OCI-LY1 (cell line): ENCODE data around the gene BTBD16.

Experiments used
- H2AFZ ChIP-seq: fragments of 200-600 bp; sonication (generic), shearing (Covaris generic); 2 replicates; pipeline ENCODE4 v1.6.0; 2014; ENCODE audit warnings: antibody characterized with exemption, mild to moderate bottlenecking, low read length
- H3F3A ChIP-seq: fragments of 200-600 bp; sonication (generic), shearing (Covaris generic); 2 replicates; pipeline ENCODE4 v1.6.0; 2014; ENCODE audit warnings: mild to moderate bottlenecking, antibody characterized with exemption, low read length, moderate library complexity; ENCODE audit not compliant: insufficient read depth
- H3K27ac ChIP-seq: fragments of 200-600 bp; sonication (generic); 2 replicates; pipeline ENCODE4 v1.5.1; 2014; ENCODE audit warnings: low read length, mixed run types, mild to moderate bottlenecking, low read depth; ENCODE audit not compliant: poor library complexity, severe bottlenecking
- H3K27me3 ChIP-seq: fragments of 200-600 bp; sonication (generic); 2 replicates; pipeline ENCODE4 v1.6.0; 2014; ENCODE audit warnings: antibody characterized with exemption, mild to moderate bottlenecking, low read length, moderate library complexity; ENCODE audit not compliant: insufficient read depth
- H3K36me3 ChIP-seq: fragments of 200-600 bp; sonication (generic); 2 replicates; pipeline ENCODE4 v1.6.1; 2014; ENCODE audit warnings: mild to moderate bottlenecking, antibody characterized with exemption, low read length, moderate library complexity, mixed read lengths; ENCODE audit not compliant: insufficient read depth
- H3K4me1 ChIP-seq: fragments of 200-600 bp; sonication (generic); 2 replicates; pipeline ENCODE4 v1.5.1; 2014; ENCODE audit warnings: mild to moderate bottlenecking, low read length, moderate library complexity; ENCODE audit not compliant: insufficient read depth, severe bottlenecking
- H3K4me2 ChIP-seq: fragments of 200-600 bp; sonication (generic), shearing (Covaris generic); 2 replicates; pipeline ENCODE4 v1.6.1; 2014; ENCODE audit warnings: low read length
- H3K4me3 ChIP-seq: fragments of 200-600 bp; sonication (generic); 2 replicates; pipeline ENCODE4 v1.5.1; 2014; ENCODE audit warnings: low read length, low read depth, mild to moderate bottlenecking, mixed read lengths; ENCODE audit not compliant: poor library complexity, severe bottlenecking
- H3K79me2 ChIP-seq: fragments of 200-600 bp; shearing (Covaris generic); 2 replicates; pipeline ENCODE4 v1.6.1; 2016; ENCODE audit warnings: mixed run types, low read length, mixed read lengths; ENCODE audit not compliant: insufficient read depth
- H3K9ac ChIP-seq: fragments of 200-600 bp; sonication (generic), shearing (Covaris generic); 2 replicates; pipeline ENCODE4 v1.6.1; 2014; ENCODE audit warnings: mild to moderate bottlenecking, low read length, mixed read lengths
- H3K9me2 ChIP-seq: fragments of 200-600 bp; sonication (generic), shearing (Covaris generic); 2 replicates; pipeline ENCODE4 v1.6.1; 2014; ENCODE audit warnings: low read depth, mild to moderate bottlenecking, low read length, mixed read lengths
- H3K9me3 ChIP-seq: fragments of 200-600 bp; shearing (Covaris generic); 2 replicates; pipeline ENCODE4 v1.6.1; 2014; ENCODE audit warnings: low read length, mixed read lengths
- H4K20me1 ChIP-seq: fragments of 200-600 bp; sonication (generic), shearing (Covaris generic); 2 replicates; pipeline ENCODE4 v1.6.0; 2016; ENCODE audit warnings: mild to moderate bottlenecking, low read length; ENCODE audit not compliant: insufficient read depth
- EZH2 ChIP-seq: fragments of 200-600 bp; sonication (generic), shearing (Covaris generic); IDR thresholded peaks from 2 replicates; pipeline ENCODE4 v1.8.0; 2017; ENCODE audit warnings: borderline replicate concordance, mixed run types, mild to moderate bottlenecking, antibody characterized with exemption, low read length, moderate library complexity, mixed read lengths
- TF ChIP-seq, protein P1 (sequence below): fragments of 200-600 bp; sonication (generic), shearing (Covaris generic); IDR thresholded peaks from 2 replicates; pipeline ENCODE4 v1.5.1; 2017; ENCODE audit warnings: mild to moderate bottlenecking, antibody characterized with exemption, low read length, moderate library complexity, mixed read lengths

BTBD16 gene

DNA sequence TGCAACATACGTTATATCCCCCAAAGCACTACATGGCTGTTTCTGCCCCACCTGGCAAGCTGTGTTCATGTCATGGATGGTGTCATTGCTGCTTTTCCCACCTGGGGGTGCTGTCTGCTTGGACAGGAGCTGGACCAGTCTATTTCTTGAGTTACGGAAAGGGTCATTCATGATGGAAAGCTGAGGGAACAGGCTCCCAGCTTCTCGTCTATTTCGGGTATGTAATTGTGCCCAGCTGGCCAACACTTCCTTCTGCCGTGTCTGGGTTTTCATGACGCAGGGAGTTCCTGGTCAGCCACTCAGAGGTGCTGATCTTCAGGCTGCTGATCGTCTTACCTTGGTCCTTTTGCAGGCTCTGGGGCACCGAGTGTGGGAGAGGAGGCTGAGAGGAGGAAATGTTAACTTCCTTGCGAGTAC is 8.6 kb downstream of the BTBD16 start:
- H4K20me1 ChIP-seq, result no peaks in the 10 kb centered on the region
- no peaks in the 10 kb centered on the region for H3K9me3 ChIP-seq
- H3K4me3 ChIP-seq, result no peak overlapping the region
- no peak for TF ChIP-seq EZH2
- TF ChIP-seq, protein P1, sequence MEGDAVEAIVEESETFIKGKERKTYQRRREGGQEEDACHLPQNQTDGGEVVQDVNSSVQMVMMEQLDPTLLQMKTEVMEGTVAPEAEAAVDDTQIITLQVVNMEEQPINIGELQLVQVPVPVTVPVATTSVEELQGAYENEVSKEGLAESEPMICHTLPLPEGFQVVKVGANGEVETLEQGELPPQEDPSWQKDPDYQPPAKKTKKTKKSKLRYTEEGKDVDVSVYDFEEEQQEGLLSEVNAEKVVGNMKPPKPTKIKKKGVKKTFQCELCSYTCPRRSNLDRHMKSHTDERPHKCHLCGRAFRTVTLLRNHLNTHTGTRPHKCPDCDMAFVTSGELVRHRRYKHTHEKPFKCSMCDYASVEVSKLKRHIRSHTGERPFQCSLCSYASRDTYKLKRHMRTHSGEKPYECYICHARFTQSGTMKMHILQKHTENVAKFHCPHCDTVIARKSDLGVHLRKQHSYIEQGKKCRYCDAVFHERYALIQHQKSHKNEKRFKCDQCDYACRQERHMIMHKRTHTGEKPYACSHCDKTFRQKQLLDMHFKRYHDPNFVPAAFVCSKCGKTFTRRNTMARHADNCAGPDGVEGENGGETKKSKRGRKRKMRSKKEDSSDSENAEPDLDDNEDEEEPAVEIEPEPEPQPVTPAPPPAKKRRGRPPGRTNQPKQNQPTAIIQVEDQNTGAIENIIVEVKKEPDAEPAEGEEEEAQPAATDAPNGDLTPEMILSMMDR, result peak; percentile 52; the same call in 1 of the 2 replicates
- no peaks in the 10 kb centered on the region for H3F3A ChIP-seq
- no peaks in the 10 kb centered on the region for H3K36me3 ChIP-seq
- no peak overlapping the region for H3K27ac ChIP-seq
- no peaks in the 10 kb centered on the region for H3K9me2 ChIP-seq
- H3K79me2 ChIP-seq, result no peaks in the 10 kb centered on the region
- H3K4me2 ChIP-seq, result no peak overlapping the region
- no peaks in the 10 kb centered on the region for H3K27me3 ChIP-seq
- H3K9ac ChIP-seq, result no peak overlapping the region
- H2AFZ ChIP-seq, result no peak overlapping the region
- H3K4me1 ChIP-seq, result no peaks in the 10 kb centered on the region

- Histone ChIP-seq H3K27me3 (no peaks in the 10 kb centered on the region), H3K9ac (no peak overlapping the region), H3K4me1 (no peaks in the 10 kb centered on the region), H3F3A (no peaks in the 10 kb centered on the region), H4K20me1 (no peaks in the 10 kb centered on the region), H3K27ac (no peak overlapping the region), H3K9me3 (no peaks in the 10 kb centered on the region), H3K4me2 (no peak overlapping the region), H3K4me3 (no peak overlapping the region), H3K79me2 (no peaks in the 10 kb centered on the region), H3K9me2 (no peaks in the 10 kb centered on the region), H3K36me3 (no peaks in the 10 kb centered on the region), H2AFZ (no peak overlapping the region)
- TF ChIP-seq, protein P1, result no peak
- TF ChIP-seq EZH2, result no peak
Measured at GRCh38 chr10:122280156-122280555, 9.1 kb downstream of the BTBD16 start.

DNA sequence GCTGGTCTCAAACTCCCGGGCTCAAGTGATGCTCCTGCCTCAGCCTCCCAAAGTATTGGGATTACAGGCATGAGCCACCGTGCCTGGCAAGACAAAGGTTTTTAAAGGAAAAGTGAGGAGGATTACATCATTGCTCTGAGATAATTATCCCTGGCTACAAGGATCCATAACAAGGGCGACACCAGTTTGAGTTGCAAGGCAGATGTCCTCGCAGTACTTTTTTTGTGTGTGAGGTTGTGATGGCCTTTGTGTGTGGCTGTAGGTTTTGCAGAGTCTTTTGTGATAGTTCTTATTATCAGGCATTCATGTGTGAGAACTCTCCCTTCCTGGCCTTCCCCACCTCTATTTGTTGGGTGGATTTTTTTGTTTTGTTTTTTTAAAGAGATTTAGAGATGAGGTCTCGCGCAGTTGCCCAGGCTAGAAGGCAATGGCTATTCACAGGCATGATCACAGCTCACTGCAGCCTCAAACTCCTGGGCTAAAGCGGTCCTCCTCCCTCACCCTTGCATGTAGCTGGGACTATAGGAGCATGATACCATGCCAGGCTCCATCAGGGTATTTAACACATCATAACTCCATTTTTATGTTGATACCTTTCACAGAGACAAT is 10.0 kb downstream of the BTBD16 start:
- TF ChIP-seq EZH2, result no peak
- TF ChIP-seq, protein P1, result no peak
- no peaks in the 10 kb centered on the region for H3K27me3 ChIP-seq
- no peaks in the 10 kb centered on the region for H4K20me1 ChIP-seq
- H3F3A ChIP-seq, result no peaks in the 10 kb centered on the region
- no peaks in the 10 kb centered on the region for H3K4me1 ChIP-seq
- no peak overlapping the region for H3K9ac ChIP-seq
- H3K79me2 ChIP-seq, result no peaks in the 10 kb centered on the region
- no peak overlapping the region for H2AFZ ChIP-seq
- H3K4me3 ChIP-seq, result no peak overlapping the region
- H3K4me2 ChIP-seq, result no peak overlapping the region
- no peaks in the 10 kb centered on the region for H3K36me3 ChIP-seq
- H3K27ac ChIP-seq, result no peak overlapping the region
- H3K9me3 ChIP-seq, result no peaks in the 10 kb centered on the region
- no peaks in the 10 kb centered on the region for H3K9me2 ChIP-seq
